ENCODE data around the gene TIMM10B.

DNA sequence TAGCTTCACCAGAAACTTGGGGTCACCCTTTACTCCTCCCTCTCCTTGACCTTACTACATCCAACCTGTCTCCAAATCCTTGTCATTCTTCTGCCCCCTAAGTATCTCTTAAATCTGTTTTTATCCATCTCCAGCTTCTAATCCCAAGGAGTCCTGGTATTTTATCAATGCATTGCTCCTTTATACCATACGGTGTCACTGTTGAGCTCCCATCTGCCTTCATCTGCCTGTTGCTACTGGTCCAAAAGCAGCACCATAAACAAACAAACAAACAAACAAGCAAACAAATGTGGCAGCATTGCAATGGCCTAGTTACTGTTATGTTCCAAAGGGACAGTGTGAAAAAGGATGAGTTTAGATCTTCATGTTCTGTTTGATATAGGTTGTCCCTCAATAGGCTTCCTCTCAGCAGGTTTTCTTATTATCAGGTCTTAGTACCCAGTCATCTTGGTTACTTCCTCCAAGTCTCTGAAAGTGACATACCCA is 50.0 kb downstream of the TIMM10B start:
- TF ChIP-seq, protein P1, sequence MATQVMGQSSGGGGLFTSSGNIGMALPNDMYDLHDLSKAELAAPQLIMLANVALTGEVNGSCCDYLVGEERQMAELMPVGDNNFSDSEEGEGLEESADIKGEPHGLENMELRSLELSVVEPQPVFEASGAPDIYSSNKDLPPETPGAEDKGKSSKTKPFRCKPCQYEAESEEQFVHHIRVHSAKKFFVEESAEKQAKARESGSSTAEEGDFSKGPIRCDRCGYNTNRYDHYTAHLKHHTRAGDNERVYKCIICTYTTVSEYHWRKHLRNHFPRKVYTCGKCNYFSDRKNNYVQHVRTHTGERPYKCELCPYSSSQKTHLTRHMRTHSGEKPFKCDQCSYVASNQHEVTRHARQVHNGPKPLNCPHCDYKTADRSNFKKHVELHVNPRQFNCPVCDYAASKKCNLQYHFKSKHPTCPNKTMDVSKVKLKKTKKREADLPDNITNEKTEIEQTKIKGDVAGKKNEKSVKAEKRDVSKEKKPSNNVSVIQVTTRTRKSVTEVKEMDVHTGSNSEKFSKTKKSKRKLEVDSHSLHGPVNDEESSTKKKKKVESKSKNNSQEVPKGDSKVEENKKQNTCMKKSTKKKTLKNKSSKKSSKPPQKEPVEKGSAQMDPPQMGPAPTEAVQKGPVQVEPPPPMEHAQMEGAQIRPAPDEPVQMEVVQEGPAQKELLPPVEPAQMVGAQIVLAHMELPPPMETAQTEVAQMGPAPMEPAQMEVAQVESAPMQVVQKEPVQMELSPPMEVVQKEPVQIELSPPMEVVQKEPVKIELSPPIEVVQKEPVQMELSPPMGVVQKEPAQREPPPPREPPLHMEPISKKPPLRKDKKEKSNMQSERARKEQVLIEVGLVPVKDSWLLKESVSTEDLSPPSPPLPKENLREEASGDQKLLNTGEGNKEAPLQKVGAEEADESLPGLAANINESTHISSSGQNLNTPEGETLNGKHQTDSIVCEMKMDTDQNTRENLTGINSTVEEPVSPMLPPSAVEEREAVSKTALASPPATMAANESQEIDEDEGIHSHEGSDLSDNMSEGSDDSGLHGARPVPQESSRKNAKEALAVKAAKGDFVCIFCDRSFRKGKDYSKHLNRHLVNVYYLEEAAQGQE (IDR thresholded peaks at IDR 0.05; ENCODE audit: borderline replicate concordance), result no peak
- no peak for TF ChIP-seq POLR2AphosphoS5 (IDR thresholded peaks at IDR 0.05)
- TF ChIP-seq TAF1 (IDR thresholded peaks at IDR 0.05; ENCODE audit: low read depth), result no peak
- TF ChIP-seq CTCF (IDR thresholded peaks at IDR 0.05; ENCODE audit: poor library complexity, severe bottlenecking), result peak; percentile 85
- no peak for TF ChIP-seq EP300 (conservative IDR thresholded peaks at IDR 0.05; ENCODE audit: poor library complexity, severe bottlenecking)
- TF ChIP-seq EZH2 (IDR thresholded peaks at IDR 0.05; ENCODE audit: borderline replicate concordance, insufficient read depth, low read length, poor library complexity, severe bottlenecking), result no peak
- TF ChIP-seq SMC3 (conservative IDR thresholded peaks at IDR 0.05; ENCODE audit: poor library complexity), result peak; percentile 82

All from neural cell (in vitro differentiated cells).